Coronary artery (tissue), 2 donors: ENCODE measurements around the gene SETD1A.

Experiments
- DNase-seq: peaks from one replicate; pipeline ENCODE4 v3.0.0-alpha.2; 2017; ENCODE audit warnings: low spot score
- H3K27ac ChIP-seq, 2 donors: fragments of 200-600 bp; sonication (generic); one replicate each; pipeline ENCODE4 v1.5.1; 2016 to 2019
- H3K4me3 ChIP-seq: fragments of 200-600 bp; sonication (generic); 2 replicates; pipeline ENCODE4 v1.5.1; 2016; ENCODE audit warnings: mild to moderate bottlenecking, moderate library complexity
- TF ChIP-seq, protein P1 (sequence below): fragments of 200-600 bp; sonication (generic); IDR thresholded peaks from one replicate; pipeline ENCODE4 v1.5.1; 2019; ENCODE audit warnings: antibody characterized with exemption

The SETD1A gene

GRCh38 chr16:31001507-31002249 lies 44.1 kb downstream of the SETD1A start:
- H3K4me3 ChIP-seq: no peak overlapping the region
- DNase-seq: no peak
- H3K27ac ChIP-seq: no peak overlapping the region
- TF ChIP-seq, protein P1, sequence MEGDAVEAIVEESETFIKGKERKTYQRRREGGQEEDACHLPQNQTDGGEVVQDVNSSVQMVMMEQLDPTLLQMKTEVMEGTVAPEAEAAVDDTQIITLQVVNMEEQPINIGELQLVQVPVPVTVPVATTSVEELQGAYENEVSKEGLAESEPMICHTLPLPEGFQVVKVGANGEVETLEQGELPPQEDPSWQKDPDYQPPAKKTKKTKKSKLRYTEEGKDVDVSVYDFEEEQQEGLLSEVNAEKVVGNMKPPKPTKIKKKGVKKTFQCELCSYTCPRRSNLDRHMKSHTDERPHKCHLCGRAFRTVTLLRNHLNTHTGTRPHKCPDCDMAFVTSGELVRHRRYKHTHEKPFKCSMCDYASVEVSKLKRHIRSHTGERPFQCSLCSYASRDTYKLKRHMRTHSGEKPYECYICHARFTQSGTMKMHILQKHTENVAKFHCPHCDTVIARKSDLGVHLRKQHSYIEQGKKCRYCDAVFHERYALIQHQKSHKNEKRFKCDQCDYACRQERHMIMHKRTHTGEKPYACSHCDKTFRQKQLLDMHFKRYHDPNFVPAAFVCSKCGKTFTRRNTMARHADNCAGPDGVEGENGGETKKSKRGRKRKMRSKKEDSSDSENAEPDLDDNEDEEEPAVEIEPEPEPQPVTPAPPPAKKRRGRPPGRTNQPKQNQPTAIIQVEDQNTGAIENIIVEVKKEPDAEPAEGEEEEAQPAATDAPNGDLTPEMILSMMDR: no peak

DNA sequence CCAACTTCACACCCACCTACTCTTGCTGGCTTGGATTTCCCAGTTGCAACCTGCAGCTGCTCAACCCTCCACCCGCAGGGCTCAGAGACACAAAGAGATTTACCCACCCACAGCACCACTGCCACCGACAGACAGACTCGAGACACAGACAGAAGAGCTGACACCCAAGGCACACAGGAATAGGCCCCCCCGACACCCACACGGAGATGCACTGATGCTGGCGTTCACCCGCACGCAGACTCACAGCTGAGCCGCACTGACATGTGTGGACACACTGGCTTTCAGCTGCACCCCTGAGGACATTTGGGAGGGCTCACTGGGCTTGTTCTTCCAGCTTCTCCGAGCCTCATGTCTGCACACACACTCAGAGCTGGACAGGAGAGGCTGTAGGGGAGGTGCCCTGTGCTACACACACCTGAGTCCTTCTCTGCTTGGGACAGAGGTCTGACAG lies 44.7 kb downstream of the SETD1A start:
- H3K27ac ChIP-seq: no peak overlapping the region
- DNase-seq: no peak

GRCh38 chr16:31002862-31003341 lies 45.3 kb downstream of the SETD1A start:
- DNase-seq: no peak
- TF ChIP-seq, protein P1: no peak
- no peak overlapping the region for H3K27ac ChIP-seq
- no peak overlapping the region for H3K4me3 ChIP-seq

More for the DNA sequence above, 44.7 kb downstream of the SETD1A start:
- H3K4me3 ChIP-seq: no peak overlapping the region
- TF ChIP-seq, protein P1: no peak

DNA sequence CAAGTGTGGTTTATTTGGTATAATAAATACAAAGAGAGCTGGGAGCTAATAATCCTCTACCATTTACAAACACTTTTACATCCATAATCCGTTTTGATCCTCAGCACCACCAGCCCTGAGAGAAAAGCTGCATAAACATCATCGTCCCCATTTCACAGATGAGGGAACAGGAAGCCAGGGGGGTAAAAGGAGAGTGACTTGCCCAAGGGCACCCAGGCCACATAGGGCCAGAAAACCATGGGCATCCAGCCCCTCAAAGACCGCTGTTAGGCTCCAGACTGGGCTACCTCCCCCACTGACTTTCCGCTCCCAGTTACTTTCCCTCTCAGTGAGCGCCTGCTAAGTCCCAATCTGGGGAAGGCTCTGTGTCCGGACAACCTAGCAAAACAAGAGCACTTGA lies 46.2 kb downstream of the SETD1A start:
- DNase-seq: no peak
- TF ChIP-seq, protein P1: no peak
- H3K4me3 ChIP-seq: no peak overlapping the region
- H3K27ac ChIP-seq: no peak overlapping the region

DNA sequence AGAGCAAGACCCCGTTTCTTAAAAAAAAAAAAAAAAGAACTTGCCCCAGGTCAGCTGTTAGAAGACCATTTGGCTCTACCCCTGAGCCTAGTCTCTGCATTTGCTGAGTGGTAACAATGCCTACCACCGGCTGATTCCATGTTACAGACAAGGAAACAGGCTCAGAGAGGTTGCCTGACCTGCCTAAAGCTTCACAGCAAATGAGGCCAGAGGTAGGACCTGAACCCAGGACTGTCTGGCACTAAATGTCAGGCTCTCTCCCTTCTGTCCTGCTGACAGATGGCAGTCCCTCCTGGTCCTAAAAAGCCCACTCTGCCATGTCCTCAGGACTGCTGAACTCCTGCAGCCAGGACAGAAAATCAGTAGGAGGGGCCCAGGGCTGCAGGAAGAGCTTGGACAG lies 47.1 kb downstream of the SETD1A start:
- Histone ChIP-seq H3K27ac (no peak overlapping the region), H3K4me3 (no peak overlapping the region)
- TF ChIP-seq, protein P1: no peak
- no peak for DNase-seq

DNA sequence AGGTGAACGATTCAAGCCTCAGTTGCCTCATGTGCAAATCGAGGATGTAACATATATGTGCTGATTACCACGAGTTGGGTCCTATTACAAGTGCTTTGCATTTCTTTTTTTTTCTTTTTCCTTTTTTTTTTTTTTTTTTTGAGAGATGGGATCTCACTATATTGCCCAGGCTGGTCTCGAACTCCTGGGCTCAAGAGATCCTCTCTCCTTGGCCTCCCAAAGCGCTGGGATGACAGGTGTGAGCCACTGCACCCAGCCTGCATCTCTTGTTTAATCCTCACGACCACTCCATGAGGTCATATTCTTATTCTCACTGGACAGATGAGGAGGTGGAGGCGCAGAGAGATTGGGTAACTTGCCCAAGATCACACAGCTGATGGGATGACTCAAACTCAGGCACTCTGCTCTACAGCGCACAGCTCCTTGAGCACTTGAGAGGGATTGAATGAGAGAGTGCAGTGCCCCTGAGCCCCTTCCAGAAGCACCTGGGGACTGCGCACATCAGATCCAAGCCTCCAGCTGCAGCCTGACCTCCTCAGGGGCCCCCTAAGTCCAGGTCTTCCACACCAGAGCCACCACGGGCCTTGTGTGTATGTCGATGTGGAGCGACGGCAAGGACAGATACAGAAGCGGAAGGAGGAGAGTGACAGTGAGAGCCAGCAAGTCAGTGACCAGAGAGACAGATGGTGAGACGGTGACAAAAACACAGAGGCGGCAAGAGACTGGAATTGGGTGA lies 48.0 kb downstream of the SETD1A start:
- TF ChIP-seq, protein P1: no peak
- DNase-seq: no peak
- H3K27ac ChIP-seq: no peak overlapping the region
- no peak overlapping the region for H3K4me3 ChIP-seq

DNA sequence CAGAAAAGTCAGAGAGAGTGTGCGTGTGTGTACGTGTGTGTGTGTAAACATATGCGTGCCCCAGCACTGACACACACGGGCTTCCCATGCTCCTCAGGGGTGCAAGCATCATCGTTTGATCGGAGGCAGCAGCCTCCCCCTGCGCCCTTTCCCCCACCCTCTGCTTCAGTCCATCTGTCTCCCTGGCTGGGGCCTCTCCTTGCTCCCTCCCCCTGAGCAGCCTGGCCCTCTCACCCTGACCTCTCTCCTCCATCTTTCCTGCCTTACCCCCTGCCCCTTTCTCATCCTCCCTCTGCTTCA lies 48.5 kb downstream of the SETD1A start:
- no peak overlapping the region for H3K27ac ChIP-seq
- TF ChIP-seq, protein P1: no peak
- no peak overlapping the region for H3K4me3 ChIP-seq
- DNase-seq: no peak
